GM12801 (cell line): ENCODE results near the gene HSFX3.

Source experiments
- CTCF ChIP-seq: IDR thresholded peaks from one replicate; pipeline ENCODE4 v1.5.1; 2011; ENCODE audit warnings: control low read depth; ENCODE audit not compliant: insufficient read length; ENCODE audit errors: extremely low read depth

HSFX3 gene

GRCh38 chrX:149516604-149517003 is 33.1 kb downstream of the HSFX3 start:
- TF ChIP-seq CTCF, result no peak

- TF ChIP-seq CTCF, result no peak
Observed at GRCh38 chrX:149515954-149516602, 33.6 kb downstream of the HSFX3 start.

- TF ChIP-seq CTCF, result no peak
Observed at GRCh38 chrX:149513825-149514428, 35.8 kb downstream of the HSFX3 start.

GRCh38 chrX:149512225-149512885 is 37.4 kb downstream of the HSFX3 start:
- TF ChIP-seq CTCF, result no peak

GRCh38 chrX:149511081-149511480 is 38.6 kb downstream of the HSFX3 start:
- TF ChIP-seq CTCF, result no peak

- no peak for TF ChIP-seq CTCF
Observed at GRCh38 chrX:149510386-149510785, 39.3 kb downstream of the HSFX3 start.

GRCh38 chrX:149508467-149508866 is 41.3 kb downstream of the HSFX3 start:
- TF ChIP-seq CTCF, result no peak
